Choroid plexus epithelial cell (primary cell): ENCODE results near the gene TAF1.
"Not testable (repeated sequence)": the region's sequence is repeated elsewhere in the genome, so short reads cannot be mapped to it uniquely, and the experiment has no call there.

Source experiments
- DNase-seq: peaks from one replicate; pipeline ENCODE4 v3.0.0-alpha.2; 2010; ENCODE audit warnings: low read depth
- H3K4me3 ChIP-seq: 2 replicates; pipeline ENCODE4 v1.5.1; 2011; ENCODE audit warnings: low read depth, mild to moderate bottlenecking, control low read depth, low read length, moderate library complexity
- CTCF ChIP-seq: conservative IDR thresholded peaks from 2 replicates; pipeline ENCODE4 v1.5.1; 2011; ENCODE audit warnings: low read depth, mild to moderate bottlenecking, control low read depth, inconsistent platforms, low read length, moderate library complexity

Gene TAF1

DNA sequence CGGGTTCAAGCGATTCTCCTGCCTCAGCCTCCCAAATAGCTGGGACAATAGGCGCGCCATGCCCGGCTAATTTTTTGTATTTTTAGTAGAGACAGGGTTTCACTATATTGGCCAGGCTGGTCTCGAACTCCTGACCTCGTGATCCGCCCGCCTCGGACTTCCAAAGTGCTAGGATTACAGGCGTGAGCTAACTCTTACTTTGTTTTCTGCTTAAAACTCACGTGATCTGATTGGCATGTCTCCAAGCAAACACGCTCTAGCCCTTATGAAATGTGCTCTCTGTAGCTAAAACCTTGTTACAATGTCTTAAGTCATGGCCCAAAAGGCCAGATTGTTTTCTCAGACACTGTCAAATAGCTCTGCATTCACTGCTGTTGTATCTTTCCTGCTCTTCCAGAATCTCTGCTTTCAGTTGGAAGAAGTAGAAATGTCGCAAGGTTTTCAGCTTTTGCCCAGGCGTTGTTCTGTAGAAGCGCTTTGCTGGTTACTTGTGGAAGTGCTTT lies 127.0 kb downstream of the TAF1 start:
- H3K4me3 ChIP-seq, result no peak overlapping the region
- peak; percentile 41 for DNase-seq
- TF ChIP-seq CTCF, result no peak

DNA sequence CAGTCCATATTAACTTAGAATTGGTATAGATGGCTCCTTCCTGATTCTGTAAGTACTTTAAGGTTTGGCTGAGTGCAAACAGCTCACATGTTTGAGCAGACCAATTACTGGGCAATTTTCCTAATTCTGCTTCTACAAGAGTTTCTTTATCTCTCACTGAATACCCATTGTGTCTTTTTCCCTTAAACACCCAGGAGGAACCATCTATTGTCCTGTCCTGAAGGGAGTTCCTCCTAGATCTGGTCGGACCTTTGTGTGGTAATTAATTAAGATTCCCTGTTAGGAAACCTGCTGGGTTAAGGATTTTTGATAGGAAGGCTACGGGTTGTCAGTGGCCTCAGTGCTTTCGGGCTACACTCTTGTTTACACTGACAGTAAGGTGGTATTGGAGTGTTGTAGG lies 129.8 kb downstream of the TAF1 start:
- not testable (repeated sequence) for H3K4me3 ChIP-seq, DNase-seq

GRCh38 chrX:71496476-71496875 lies 130.3 kb downstream of the TAF1 start:
- H3K4me3 ChIP-seq, result no peak overlapping the region
- TF ChIP-seq CTCF, result no peak
- DNase-seq, result no peak

DNA sequence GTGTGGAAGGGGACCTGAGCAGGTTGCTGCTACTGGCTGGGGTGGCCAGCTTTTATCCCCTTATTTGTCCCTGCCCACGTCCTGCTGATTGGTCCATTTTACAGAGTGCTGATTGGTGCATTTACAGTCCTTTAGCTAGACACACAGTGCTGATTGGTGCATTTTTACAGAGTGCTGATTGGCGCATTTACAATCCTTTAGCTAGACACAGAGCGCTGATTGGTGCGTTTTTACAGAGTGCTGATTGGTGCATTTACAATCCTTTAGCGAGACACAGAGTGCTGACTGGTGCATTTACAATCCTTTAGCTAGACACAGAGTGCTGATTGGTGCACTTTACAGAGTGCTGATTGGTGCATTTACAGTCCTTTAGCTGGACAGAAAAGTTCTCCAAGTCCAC lies 135.9 kb downstream of the TAF1 start:
- not testable (repeated sequence) for DNase-seq, H3K4me3 ChIP-seq

DNA sequence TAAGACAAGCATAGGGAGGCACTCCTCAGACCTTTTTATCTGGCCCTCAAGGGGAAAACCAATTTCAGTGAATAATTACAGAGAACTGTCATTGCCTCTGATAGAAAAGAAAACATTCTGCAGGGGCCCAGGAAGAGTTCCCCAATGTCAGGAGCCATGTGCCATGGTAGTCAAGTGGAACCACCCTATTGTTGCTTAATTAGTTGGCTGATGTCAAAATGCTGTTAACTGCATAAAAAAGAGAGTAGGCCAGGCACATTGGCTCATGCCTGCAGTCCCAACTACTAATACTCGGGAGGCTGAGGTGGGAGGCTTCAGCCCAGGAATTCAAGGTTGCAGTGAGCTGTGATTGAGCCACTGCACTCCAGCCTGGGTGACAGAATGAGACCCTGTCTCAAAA lies 138.2 kb downstream of the TAF1 start:
- no peak overlapping the region for H3K4me3 ChIP-seq
- no peak for TF ChIP-seq CTCF
- DNase-seq, result no peak

- TF ChIP-seq CTCF, result no peak
- no peak for DNase-seq
- no peak overlapping the region for H3K4me3 ChIP-seq
Measured at GRCh38 chrX:71509289-71509688, 143.1 kb downstream of the TAF1 start.

GRCh38 chrX:71510161-71510560 lies 144.0 kb downstream of the TAF1 start:
- no peak for DNase-seq
- no peak for TF ChIP-seq CTCF
- H3K4me3 ChIP-seq, result no peak overlapping the region

GRCh38 chrX:71513731-71514130 lies 147.6 kb downstream of the TAF1 start:
- DNase-seq, H3K4me3 ChIP-seq: not testable (repeated sequence)

DNA sequence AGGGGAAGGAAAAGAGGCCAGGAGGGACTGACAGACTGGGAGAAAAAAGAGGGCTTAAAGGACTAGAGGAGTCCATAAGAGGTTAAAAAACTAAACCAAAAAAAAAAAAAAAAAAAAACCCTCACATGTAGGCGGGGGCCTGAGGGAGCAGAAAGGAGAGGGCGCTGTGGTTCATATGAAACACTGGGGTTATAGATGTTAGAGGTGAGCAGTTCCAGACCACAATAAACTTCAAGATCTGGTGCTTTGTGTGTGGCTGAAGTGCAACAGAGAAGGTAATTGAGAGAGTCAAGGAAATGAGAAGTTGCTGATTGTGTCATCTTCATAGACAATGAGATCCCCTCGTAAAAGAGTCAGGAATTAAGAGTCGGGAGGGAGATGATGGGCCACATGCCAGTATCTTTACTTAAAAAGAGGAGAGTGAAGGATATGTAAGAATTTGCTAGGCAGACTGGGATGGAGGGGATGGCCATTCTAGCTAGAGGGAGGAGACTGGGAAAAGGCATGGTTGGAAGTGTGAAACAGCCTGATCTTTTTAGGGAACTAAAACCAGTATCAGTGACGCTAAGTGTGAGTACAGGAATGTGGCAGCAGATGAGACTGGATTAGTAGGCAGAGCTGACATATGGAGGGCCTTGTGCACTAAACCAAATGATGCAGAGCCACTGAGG lies 148.3 kb downstream of the TAF1 start:
- DNase-seq, result no peak
- no peak for TF ChIP-seq CTCF
- no peak overlapping the region for H3K4me3 ChIP-seq
